HS-27A (cell line): ENCODE data around the gene ENTREP1.
"Not testable (repeated sequence)": the region's sequence is repeated elsewhere in the genome, so short reads cannot be mapped to it uniquely, and the experiment has no call there.

Experiments used
- DNase-seq: peaks from one replicate; pipeline ENCODE4 v3.0.0-alpha.2; 2012; ENCODE audit warnings: low read depth, missing footprints

ENTREP1 gene

GRCh38 chr9:69324549-69325401 is at the start of gene ENTREP1:
Gene ENTREP1, plus strand, starts transcription at chr9:69325215. Its CDS starts 95 bp downstream, at chr9:69325310.
- DNase-seq, result no peak

- DNase-seq, result no peak
Observed at GRCh38 chr9:69276775-69277174, 48.2 kb upstream of the ENTREP1 start.

GRCh38 chr9:69279084-69279731 is 45.8 kb upstream of the ENTREP1 start:
- no peak for DNase-seq

GRCh38 chr9:69279733-69280132 is 45.3 kb upstream of the ENTREP1 start:
- DNase-seq, result no peak

DNA sequence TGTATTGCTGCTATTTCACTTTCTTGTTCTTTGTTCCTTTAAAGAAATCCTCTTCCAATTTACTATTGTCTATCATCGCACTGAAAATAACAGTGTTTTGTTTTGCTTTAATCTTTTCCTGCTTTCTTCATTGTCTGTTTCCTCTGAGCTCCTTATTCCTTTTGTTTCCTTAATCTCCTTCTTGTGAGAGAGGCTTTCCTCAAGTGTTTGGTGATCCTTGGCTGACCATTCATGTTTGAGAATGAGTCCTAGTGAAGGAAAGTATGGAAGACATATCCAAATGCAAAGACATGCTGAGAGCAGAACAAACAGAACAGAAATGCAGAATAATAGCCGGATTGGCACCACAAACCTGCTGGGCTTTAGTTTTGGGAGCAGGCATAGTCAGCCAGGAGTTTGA is 42.0 kb upstream of the ENTREP1 start:
- no peak for DNase-seq

DNA sequence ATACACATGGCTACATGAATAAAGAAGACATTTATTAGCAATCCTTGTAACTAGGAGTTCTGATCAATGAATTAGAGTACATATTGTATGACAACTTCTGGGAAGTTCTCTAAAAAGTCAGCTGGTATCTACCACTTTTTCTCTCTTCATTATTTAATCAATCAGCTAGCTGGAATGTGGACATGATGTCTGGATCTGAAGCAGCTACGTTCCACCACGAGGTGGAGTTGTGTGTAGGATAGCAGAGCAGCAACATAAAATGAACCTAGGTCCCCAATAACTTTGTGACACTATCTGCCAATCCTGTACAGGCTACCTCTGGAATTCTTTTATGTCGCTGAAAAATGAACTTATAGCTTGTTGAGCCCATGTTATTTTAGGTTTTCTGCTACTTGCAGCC is 32.9 kb upstream of the ENTREP1 start:
- DNase-seq, result no peak

GRCh38 chr9:69293156-69293555 is 31.9 kb upstream of the ENTREP1 start:
- DNase-seq, result no peak

DNA sequence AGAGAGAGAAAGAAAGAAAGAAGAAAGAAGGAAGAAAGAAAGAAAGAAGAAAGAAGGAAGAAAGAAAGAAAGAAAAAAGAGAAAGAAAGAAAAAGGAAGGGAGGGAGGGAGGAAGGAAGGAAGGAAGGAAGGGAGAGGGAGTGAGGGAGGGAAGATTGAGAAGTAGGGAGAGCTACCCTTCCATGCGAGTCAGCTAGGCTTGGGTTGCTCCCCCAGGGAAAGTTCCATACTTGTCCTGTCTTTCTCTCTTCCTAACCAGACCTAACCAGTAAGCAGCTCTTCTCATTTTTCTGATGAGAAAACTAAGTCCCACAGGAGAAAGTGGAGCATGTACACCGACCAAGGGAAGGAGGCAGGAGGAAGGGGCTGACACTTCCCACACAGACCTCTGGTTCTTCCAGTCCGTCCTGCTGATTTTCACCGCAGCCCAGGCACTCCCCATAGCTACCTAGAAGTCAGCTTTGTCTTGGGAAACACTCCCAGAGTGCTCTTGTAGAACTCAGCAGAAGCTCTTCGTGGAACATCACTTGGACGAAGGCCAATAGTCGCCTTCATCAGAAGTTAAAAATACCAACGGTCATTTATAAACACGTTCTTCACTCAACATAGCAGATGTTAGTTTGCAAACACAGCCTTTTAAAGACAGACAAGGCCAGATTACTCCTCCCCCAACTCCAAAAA is 29.0 kb upstream of the ENTREP1 start:
- no peak for DNase-seq

DNA sequence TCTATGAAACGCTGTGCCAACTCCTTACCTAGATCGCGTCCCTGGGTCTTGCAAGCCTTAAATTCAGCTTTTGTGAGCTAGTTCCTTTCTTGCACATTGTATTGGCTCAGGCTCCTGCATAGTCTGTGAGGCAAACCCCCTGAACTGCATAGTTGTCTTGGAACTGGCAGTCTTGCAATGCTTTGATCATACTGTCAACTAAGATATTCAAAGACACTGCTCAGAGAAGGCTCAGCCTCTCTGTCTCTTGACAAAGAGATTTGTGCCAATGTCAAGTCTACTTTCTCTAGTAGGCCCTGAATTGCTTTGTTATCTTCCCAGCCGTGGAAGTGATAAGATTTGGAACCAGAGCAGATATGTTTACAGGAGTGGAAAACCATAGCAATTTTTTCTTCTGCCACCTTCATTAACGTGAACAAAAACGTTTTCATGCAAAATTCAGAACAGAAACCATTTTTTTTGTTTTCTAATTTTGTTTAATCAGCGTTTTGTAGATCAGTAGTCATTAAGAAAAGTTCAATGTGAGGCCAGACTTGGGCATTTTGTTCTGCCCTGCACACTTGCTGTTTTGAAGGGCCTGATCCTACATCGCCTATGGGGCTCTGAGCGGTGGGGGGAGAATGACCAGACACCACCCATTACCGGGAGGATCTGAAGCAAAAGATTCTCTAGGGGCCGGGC is 27.6 kb upstream of the ENTREP1 start:
- DNase-seq, result no peak

- no peak for DNase-seq
Observed at GRCh38 chr9:69299315-69299714, 25.7 kb upstream of the ENTREP1 start.

DNA sequence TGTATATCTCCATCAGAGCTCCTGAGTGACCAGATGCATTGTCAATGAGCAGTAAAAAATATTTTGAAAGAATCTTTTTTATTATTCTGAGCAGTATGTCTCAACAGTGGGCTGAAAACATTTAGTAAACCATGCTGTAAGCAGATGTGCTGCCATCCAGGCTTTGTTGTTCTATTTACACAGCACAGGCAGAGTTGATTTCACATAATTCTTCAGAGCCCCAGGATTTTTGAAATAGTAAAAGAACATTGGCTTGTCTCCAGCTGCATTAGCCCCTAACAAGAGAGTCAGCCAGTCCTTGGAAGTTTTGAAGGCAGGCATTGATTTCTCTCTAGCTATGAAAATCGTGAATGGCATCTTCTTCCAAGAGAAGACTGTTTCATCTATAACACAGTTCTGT is 25.2 kb upstream of the ENTREP1 start:
- no peak for DNase-seq

- DNase-seq, result no peak
Observed at GRCh38 chr9:69303331-69303730, 21.7 kb upstream of the ENTREP1 start.

DNA sequence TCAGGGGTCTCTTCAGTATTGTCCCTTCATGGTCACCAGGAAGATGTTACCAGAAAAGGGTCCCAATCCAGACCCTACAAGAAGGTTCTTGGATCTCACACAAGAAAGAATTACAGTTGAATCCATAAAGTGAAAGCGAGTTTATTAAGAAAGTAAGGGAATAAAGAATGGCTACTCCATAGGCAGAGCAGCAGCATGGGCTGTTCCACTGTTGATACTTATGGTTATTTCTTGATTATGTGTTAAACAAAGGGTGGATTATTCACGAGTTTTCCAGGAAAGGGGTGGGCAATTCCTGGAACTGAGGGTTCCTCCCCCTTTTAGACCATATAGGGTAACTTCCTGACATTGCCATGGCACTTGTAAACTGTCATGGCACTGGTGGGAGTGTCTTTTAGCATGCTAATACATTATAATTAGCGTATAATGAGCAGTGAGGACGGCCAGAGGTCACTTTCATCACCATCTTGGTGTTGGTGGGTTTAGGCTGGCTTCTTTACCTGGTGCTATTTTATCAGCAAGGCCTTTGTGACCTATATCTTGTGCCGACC is 18.0 kb upstream of the ENTREP1 start:
- DNase-seq, result not testable (repeated sequence)

DNA sequence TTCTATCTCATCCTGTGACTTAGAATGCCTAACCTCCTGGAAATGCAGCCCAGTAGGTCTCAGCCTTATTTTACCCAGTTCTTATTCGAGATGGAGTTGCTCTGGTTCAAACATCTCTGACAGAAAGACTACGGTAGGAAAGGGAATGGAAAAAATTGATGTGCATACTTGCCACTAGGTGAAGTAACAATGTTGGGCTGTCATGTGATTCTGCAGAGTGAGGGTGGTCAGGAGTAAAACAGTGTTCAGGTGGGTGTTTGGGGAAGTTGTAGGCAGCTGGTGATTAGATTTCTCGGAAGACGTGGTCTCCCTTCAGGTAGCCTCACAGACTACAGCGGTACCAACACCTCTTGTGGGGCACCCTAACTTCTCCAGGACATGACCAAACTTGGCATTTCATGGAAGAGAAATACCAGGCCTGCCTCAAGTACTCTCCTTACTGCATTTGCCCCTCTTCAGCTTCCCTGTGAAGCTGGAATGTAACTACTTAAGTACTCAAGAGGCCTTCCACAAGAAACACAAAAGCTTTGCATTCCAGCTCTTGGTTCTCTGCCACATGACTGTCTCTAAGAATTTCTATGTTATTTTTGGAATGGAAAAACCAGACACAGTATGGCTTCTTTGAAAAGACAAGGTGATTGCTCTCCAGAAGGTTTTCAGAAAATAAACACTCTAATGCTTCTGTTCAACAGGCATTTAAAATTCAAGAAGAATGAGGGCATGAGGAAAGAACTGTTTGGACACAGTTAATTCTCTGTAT is 17.4 kb upstream of the ENTREP1 start:
- DNase-seq, result no peak

- DNase-seq, result no peak
Observed at GRCh38 chr9:69308206-69308931, 16.6 kb upstream of the ENTREP1 start.

GRCh38 chr9:69313175-69313574 is 11.8 kb upstream of the ENTREP1 start:
- DNase-seq, result no peak

- DNase-seq, result no peak
Observed at GRCh38 chr9:69314547-69314946, 10.5 kb upstream of the ENTREP1 start.

- no peak for DNase-seq
Observed at GRCh38 chr9:69317081-69317480, 7.9 kb upstream of the ENTREP1 start.

- DNase-seq, result no peak
Observed at GRCh38 chr9:69317894-69318293, 7.1 kb upstream of the ENTREP1 start.

DNA sequence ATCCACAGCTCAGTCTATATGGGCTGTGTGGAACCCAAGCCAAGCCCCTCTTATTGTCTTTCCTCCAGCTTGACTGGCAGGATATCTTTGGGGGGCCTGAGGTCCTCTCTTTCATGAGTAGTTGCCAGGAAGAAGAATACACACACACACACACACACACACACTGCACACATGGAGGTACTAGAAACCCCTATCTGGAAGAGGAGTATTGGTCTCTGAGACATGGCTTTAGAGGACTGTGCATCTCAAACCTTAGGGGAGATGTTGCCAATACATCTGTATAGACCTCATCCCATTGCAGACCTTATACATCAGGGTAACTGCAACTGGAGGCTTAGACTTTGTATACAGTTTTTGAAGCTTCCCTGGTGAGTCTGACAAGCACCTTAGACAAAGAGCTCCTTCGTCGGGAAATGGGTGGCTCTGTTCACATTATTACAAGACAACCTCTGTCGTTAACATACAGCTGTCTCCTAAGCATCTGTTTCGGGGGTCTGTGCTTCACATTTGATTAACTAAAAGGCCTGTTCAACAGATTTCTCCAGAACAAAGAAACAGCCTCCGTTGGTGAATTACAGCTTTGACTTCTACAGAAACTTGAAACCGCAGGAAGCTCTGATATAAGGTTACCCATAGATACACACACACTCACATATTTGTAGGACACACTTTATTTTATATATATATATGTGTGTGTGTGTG is 5.5 kb upstream of the ENTREP1 start:
- no peak for DNase-seq
